HepG2 (cell line): Measurements from ENCODE around the gene GLT1D1. TPM values are rescaled to one million over a fixed set of nuclear protein-coding genes. Genes with fewer than 3 reads are reported as not detected.

ENCODE experiments used
- ATAC-seq: fragments of 200-7000 bp; cut with Tn5 transposase; 3 replicates; pipeline ENCODE4 v1.9.1; 2020; ENCODE audit warnings: mild to moderate bottlenecking, moderate library complexity
- BruUV-seq: library from RNA; stranded (reverse); fragments of 400-500 nt; replicated peaks from 2 replicates; lab custom pipeline; 2021; lab: Mats Ljungman, UMichigan
- CTCF ChIA-PET: fragments of 300-600 bp; formaldehyde crosslinking; extraction: SDS; loops from one replicate; lab custom pipeline; 2021; ENCODE audit warnings: low total read pairs, inconsistent platforms, low intra/inter-chr PET ratio; lab: Yijun Ruan, JAX
- POLR2A ChIA-PET: fragments of 350-600 bp; sonication (Branson Sonifier 250); formaldehyde crosslinking; loops from one replicate; lab custom pipeline; 2020; ENCODE audit warnings: antibody characterized with exemption, inconsistent platforms; lab: Yijun Ruan, JAX
- DNase-seq: peaks from one replicate; pipeline ENCODE4 v3.0.0-alpha.2; 2015; ENCODE audit warnings: low spot score
- FAIRE-seq: peaks from 3 replicates; lab custom pipeline; 2011; peaks lifted over from hg19 to GRCh38; lab: Jason Lieb, UNC
- H2AFZ ChIP-seq: one replicate; pipeline ENCODE4 v1.6.1; 2011; ENCODE audit warnings: low read length, inconsistent platforms
- H3K27ac ChIP-seq: fragments of 300-600 bp; 3 replicates; pipeline ENCODE4 v1.8.0; 2011; ENCODE audit warnings: mixed run types, mild to moderate bottlenecking, mixed read lengths, low read length, inconsistent platforms; ENCODE audit not compliant: insufficient read depth; ENCODE audit errors: extremely low read length
- H3K27me3 ChIP-seq, 2 experiments: fragments of 200-600 bp in 1 of 2; 2 replicates in 1 of 2; 3 replicates in 1 of 2; pipeline versions ENCODE4 v1.6.0 to v1.8.0; 2011; ENCODE audit warnings: low read length in 2 of 2, mild to moderate bottlenecking in 2 of 2, moderate library complexity in 2 of 2, inconsistent platforms in 1 of 2; ENCODE audit not compliant: insufficient read depth in 2 of 2, control insufficient read depth in 1 of 2
- H3K36me3 ChIP-seq, 2 experiments: fragments of 200-600 bp in 1 of 2; replicated peaks in 1 of 2; 2 replicates in 1 of 2; 3 replicates in 1 of 2; pipeline versions ENCODE4 v1.5.1 to v1.8.0; 2011; ENCODE audit warnings: low read length in 2 of 2, inconsistent platforms in 1 of 2; ENCODE audit not compliant: insufficient read depth in 2 of 2, control insufficient read depth in 1 of 2
- H3K4me1 ChIP-seq: 2 replicates; pipeline ENCODE4 v1.5.1; 2012; ENCODE audit warnings: low read length, inconsistent platforms; ENCODE audit not compliant: insufficient read depth
- H3K4me2 ChIP-seq: 2 replicates; pipeline ENCODE4 v1.6.0; 2011; ENCODE audit warnings: low read depth, low read length, inconsistent platforms
- H3K4me3 ChIP-seq, 3 experiments: fragments of 200-600 bp in 1 of 3; sonication (generic), shearing (Covaris generic) in 1 of 3; replicated peaks in 1 of 3; 2 replicates each; pipeline ENCODE4 v1.5.1; 2011 to 2016; ENCODE audit warnings: low read length in 3 of 3, inconsistent platforms in 2 of 3, low read depth in 2 of 3, mild to moderate bottlenecking in 2 of 3, control low read depth in 1 of 3, mixed read lengths in 1 of 3; ENCODE audit not compliant: insufficient read depth in 1 of 3
- H3K79me2 ChIP-seq: one replicate; pipeline ENCODE4 v1.6.1; 2011; ENCODE audit warnings: low read length, inconsistent platforms; ENCODE audit not compliant: insufficient read depth
- H3K9ac ChIP-seq: 2 replicates; pipeline ENCODE4 v1.6.0; 2011; ENCODE audit warnings: mild to moderate bottlenecking, low read depth, low read length, inconsistent platforms; ENCODE audit not compliant: insufficient read depth
- H3K9me3 ChIP-seq: 2 replicates; pipeline ENCODE4 v1.5.1; 2012; ENCODE audit warnings: mild to moderate bottlenecking, low read length
- H4K20me1 ChIP-seq: 2 replicates; pipeline ENCODE4 v1.6.0; 2011; ENCODE audit warnings: inconsistent platforms, mild to moderate bottlenecking, low read length, moderate library complexity; ENCODE audit not compliant: insufficient read depth
- ARNT ChIP-seq: fragments of 450-650 bp; IDR thresholded peaks from 2 replicates; pipeline ENCODE4 v1.6.1; 2017
- DRAP1 ChIP-seq: IDR thresholded peaks from 2 replicates; pipeline ENCODE4 v1.6.1; 2016; ENCODE audit warnings: missing genetic modification reagents, missing compliant biosample characterization
- ESRRA ChIP-seq: sonication (generic); formaldehyde crosslinking; IDR thresholded peaks from 2 replicates; pipeline ENCODE4 v1.5.1; 2020; ENCODE audit warnings: mild to moderate bottlenecking, low read depth, missing genetic modification reagents
- FOSL1 ChIP-seq: sonication (generic); formaldehyde crosslinking; IDR thresholded peaks from 2 replicates; pipeline ENCODE4 v1.9.0; 2021; ENCODE audit warnings: missing genetic modification reagents, borderline replicate concordance
- KLF11 ChIP-seq: IDR thresholded peaks from 2 replicates; pipeline ENCODE4 v1.6.1; 2016; ENCODE audit warnings: missing compliant biosample characterization
- PLRG1 ChIP-seq: fragments of 450-650 bp; conservative IDR thresholded peaks from 2 replicates; pipeline ENCODE4 v1.6.1; 2016
- WGBS: methylation state at CpG from one replicate; pipeline ENCODE4 v1.1.6; 2017; ENCODE audit warnings: low lambda C conversion rate; 5-methylcytosine and 5-hydroxymethylcytosine counted together
- in situ Hi-C: cut with HindIII; loops from 2 replicates; pipeline ENCODE4 v1.10.0; 2017; ENCODE audit warnings: low pct_unique_long_range_greater_than_20kb; ENCODE audit not compliant: extremely low pct_ligation_motif_present
- intact Hi-C: fragments of 100-400 bp; cut with micrococcal nuclease; formaldehyde crosslinking; loops from one replicate; pipeline ENCODE4 v1.10.0; 2022; ENCODE audit not compliant: unreplicated experiment
- polyA plus RNA-seq, 8 experiments: library from polyadenylated mRNA; depleted of rRNA in 3 of 8; stranded (reverse) in 7 of 8; unstranded in 1 of 8; fragments of >200 nt; fragmentation: Illumina TruSeq in 4 of 8; extraction: Trizol in 4 of 8; gene quantifications; 2 replicates each; pipeline versions ENCODE4 v1.2.1 to v1.2.3, GENCODE V29; 2011 to 2016; ENCODE audit warnings: low read depth in 4 of 8, missing spikeins in 1 of 8, mixed read lengths in 1 of 8; ENCODE audit not compliant: insufficient read depth in 1 of 8
- total RNA-seq, 5 experiments: library from RNA; depleted of rRNA; stranded (reverse); fragments of >200 nt; fragmentation: Illumina TruSeq; extraction: Trizol; gene quantifications; 2 replicates each; pipeline ENCODE4 v1.2.3, GENCODE V29; 2016; ENCODE audit warnings: low read depth in 1 of 5

The GLT1D1 gene
- total and polyA plus RNA-seq, 2 of the 13 experiments (the other 11 are each of a cell fraction or from before 2014, with no cell fraction given) = 0.09 to 0.17 TPM

GRCh38 chr12:128980623-128981022 lies 127.3 kb downstream of the GLT1D1 start:
- Histone ChIP-seq H3K4me1 (no peaks in the 10 kb centered on the region), H3K9me3 (no peaks in the 10 kb centered on the region), H3K4me3 (no peak overlapping the region), H4K20me1 (no peaks in the 10 kb centered on the region), H3K36me3 (no peaks in the 10 kb centered on the region), H3K9ac (no peak overlapping the region), H3K79me2 (no peaks in the 10 kb centered on the region)
- intact Hi-C loops = no loop called here
- no peak for DNase-seq
- CTCF ChIA-PET = no interaction called here
- 58% methylated on average over 13 of the region's 15 CpGs for WGBS
- POLR2A ChIA-PET = no interaction called here
- FAIRE-seq = no peak
- no peak for ATAC-seq
- TF ChIP-seq ESRRA (CRISPR knock-in tag) = no peak
- no peak for TF ChIP-seq FOSL1 (CRISPR knock-in tag)
- TF ChIP-seq, all 625 proteins: peak for 0
- Histone ChIP-seq H2AFZ (no peak overlapping the region), H3K4me2 (no peak overlapping the region), H3K27ac (no peak overlapping the region), H3K27me3 (no peaks in the 10 kb centered on the region)
- no TSS peak for BruUV-seq
- in situ Hi-C loops = no loop called here

GRCh38 chr12:128981971-128982533 lies 128.8 kb downstream of the GLT1D1 start:
- WGBS = 50% methylated on average over 7 of the region's 8 CpGs
- POLR2A ChIA-PET = no interaction called here
- no peak overlapping the region for H2AFZ ChIP-seq

More at GRCh38 chr12:128981971-128982533, 128.8 kb downstream of the GLT1D1 start:
- intact Hi-C loops = no loop called here
- no peak for ATAC-seq
- in situ Hi-C loops = no loop called here
- H3K9me3 ChIP-seq = no peaks in the 10 kb centered on the region
- CTCF ChIA-PET = no interaction called here
- no peak for FAIRE-seq
- no peak overlapping the region for H3K4me2 ChIP-seq
- no peak overlapping the region for H3K9ac ChIP-seq
- no peak for TF ChIP-seq ARNT
- TF ChIP-seq KLF11 (CRISPR knock-in tag) = no peak
- TF ChIP-seq DRAP1 (CRISPR knock-in tag) = no peak
- TF ChIP-seq PLRG1 = no peak
- TF ChIP-seq, all 625 proteins: peak for 0
- Histone ChIP-seq H3K27me3 (no peaks in the 10 kb centered on the region), H3K4me1 (no peaks in the 10 kb centered on the region), H4K20me1 (no peaks in the 10 kb centered on the region), H3K27ac (no peak overlapping the region), H3K36me3 (no peaks in the 10 kb centered on the region), H3K4me3 (no peak overlapping the region), H3K79me2 (no peaks in the 10 kb centered on the region)
- no peak for DNase-seq
- BruUV-seq = no TSS peak
